Cerebellar cortex (tissue), 1 donor: ENCODE results near the gene FIBP.
"Not testable (repeated sequence)": the region's sequence is repeated elsewhere in the genome, so short reads cannot be mapped to it uniquely, and the experiment has no call there.

ENCODE experiments used
- DNase-seq: peaks from one replicate; pipeline ENCODE4 v3.0.0-alpha.2; 2015; ENCODE audit warnings: low spot score

The FIBP gene

GRCh38 chr11:65859095-65859811 is 29.0 kb downstream of the FIBP start:
- peak; percentile 99 for DNase-seq

GRCh38 chr11:65858681-65859087 is 29.6 kb downstream of the FIBP start:
- DNase-seq, result no peak

- peak; percentile 97 for DNase-seq
Observed at GRCh38 chr11:65857853-65858680, 30.2 kb downstream of the FIBP start, which contains the start of gene CFL1. Gene CFL1 (minus strand): TSS chr11:65858180. CDS start chr11:65858099, 81 bp downstream.

- no peak for DNase-seq
Observed at GRCh38 chr11:65857500-65857852, 30.8 kb downstream of the FIBP start.

GRCh38 chr11:65856689-65857499 is 31.4 kb downstream of the FIBP start:
- peak; percentile 55 for DNase-seq

GRCh38 chr11:65855927-65856363 is 32.3 kb downstream of the FIBP start:
- no peak for DNase-seq

GRCh38 chr11:65854852-65855837 is 33.1 kb downstream of the FIBP start:
- DNase-seq, result peak; percentile 1

- DNase-seq, result no peak
Observed at GRCh38 chr11:65854161-65854592, 34.1 kb downstream of the FIBP start.

- no peak for DNase-seq
Observed at GRCh38 chr11:65853246-65853979, 34.9 kb downstream of the FIBP start.

- no peak for DNase-seq
Observed at GRCh38 chr11:65852508-65853245, 35.6 kb downstream of the FIBP start.

- DNase-seq, result no peak
Observed at GRCh38 chr11:65851811-65852507, 36.3 kb downstream of the FIBP start.

- peak; percentile 58 for DNase-seq
Observed at GRCh38 chr11:65851083-65851579, 37.1 kb downstream of the FIBP start.

GRCh38 chr11:65850217-65851082 is 37.8 kb downstream of the FIBP start:
- no peak for DNase-seq

GRCh38 chr11:65849771-65850216 is 38.5 kb downstream of the FIBP start:
- no peak for DNase-seq

GRCh38 chr11:65849366-65849765 is 38.9 kb downstream of the FIBP start:
- no peak for DNase-seq

- DNase-seq, result not testable (repeated sequence)
Observed at GRCh38 chr11:65848693-65849092, 39.6 kb downstream of the FIBP start.

- DNase-seq, result no peak
Observed at GRCh38 chr11:65847746-65848145, 40.5 kb downstream of the FIBP start.
